GM21825 (cell line): ENCODE measurements around the gene GRIK4.

Source experiments
- ATAC-seq: cut with Tn5 transposase; IDR thresholded peaks from one replicate; pipeline ENCODE4 v1.9.1; 2021; ENCODE audit warnings: mild to moderate bottlenecking, moderate library complexity; ENCODE audit not compliant: unreplicated experiment

Gene GRIK4

GRCh38 chr11:120524536-120525085 is 13.1 kb downstream of the GRIK4 start:
- no peak for ATAC-seq

GRCh38 chr11:120525261-120526171 is 14.0 kb downstream of the GRIK4 start:
- ATAC-seq, result no peak

DNA sequence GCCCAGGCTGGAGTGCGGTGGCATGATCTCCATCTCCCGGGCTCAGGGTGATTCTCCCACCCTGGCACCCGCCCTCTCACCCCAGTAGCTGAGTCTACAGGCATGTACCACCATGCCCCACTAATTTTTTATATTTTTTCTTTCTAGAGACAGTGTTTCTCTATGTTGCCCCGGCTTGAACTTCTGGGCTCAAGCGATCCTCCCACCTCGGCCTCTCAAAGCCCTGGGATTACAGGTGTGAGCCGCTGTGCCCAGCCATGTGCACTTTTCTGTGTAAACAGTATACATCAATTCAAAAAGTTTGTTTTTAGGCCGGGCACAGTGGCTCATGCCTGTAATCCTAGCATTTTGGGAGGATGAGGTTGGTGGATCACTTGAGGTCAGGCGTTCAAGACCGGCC is 14.7 kb downstream of the GRIK4 start:
- ATAC-seq, result no peak

- ATAC-seq, result no peak
Measured at GRCh38 chr11:120527111-120527761, 15.7 kb downstream of the GRIK4 start.

DNA sequence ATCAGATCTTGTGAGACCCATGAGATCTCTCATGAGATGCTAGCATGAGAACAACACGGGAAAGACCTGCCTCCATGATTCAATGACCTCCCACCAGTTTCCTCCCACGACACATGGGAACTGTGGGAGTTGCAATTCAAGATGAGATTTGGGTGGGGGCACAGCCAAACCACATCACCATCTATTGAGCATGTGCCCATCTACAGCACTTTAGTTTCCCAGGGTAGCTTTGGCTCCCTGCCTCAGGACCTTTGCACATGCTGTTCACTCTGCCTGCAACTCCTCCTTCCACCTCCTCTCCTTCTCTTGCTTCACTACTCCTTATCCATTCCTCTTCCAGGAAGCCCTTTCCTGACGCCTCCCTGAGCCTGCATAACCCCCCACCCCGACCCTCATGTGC is 17.2 kb downstream of the GRIK4 start:
- no peak for ATAC-seq

- ATAC-seq, result no peak
Measured at GRCh38 chr11:120529214-120529613, 17.7 kb downstream of the GRIK4 start.

DNA sequence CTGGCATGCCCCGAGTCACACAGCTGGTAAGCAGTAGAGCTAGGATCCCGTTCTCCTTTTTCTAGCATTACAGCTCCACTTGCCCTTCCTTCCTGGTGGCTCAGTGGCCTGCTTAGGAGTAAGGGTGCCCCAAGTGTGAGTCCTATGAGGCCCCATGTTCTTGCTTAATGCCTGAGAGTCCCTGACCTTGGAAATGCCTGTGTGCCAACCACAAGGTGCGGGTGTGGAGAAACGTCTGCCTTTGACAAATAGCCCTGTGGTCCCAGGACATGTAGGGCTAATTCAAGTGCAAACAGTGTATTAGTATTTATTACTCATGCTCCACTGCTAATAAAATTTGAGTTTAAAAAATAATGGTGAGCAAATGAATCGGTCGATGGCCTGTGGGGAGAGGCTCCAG is 18.4 kb downstream of the GRIK4 start:
- no peak for ATAC-seq

- no peak for ATAC-seq
Measured at GRCh38 chr11:120532082-120532831, 20.7 kb downstream of the GRIK4 start.

DNA sequence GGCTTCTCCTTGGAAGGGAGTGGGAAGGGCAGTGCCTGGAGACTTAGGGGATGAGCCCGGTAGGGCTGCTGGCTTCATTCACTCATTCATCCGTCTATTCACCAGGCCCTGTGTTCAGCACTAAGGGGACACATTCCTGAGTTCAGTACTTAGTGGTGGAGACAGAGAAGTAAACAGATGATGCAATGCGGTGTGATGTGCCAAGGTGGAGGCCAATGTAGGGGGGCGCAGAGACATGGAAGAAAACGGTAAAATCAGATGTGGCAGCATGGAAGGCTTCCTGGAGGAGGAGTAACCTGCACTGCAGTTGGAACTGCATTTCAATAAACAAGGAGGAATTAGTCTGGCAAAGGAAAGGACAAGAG is 21.3 kb downstream of the GRIK4 start:
- no peak for ATAC-seq

- ATAC-seq, result no peak
Measured at GRCh38 chr11:120536091-120536796, 24.7 kb downstream of the GRIK4 start.

GRCh38 chr11:120536797-120537169 is 25.2 kb downstream of the GRIK4 start:
- ATAC-seq, result no peak

GRCh38 chr11:120537996-120538395 is 26.4 kb downstream of the GRIK4 start:
- ATAC-seq, result no peak

GRCh38 chr11:120538707-120539106 is 27.2 kb downstream of the GRIK4 start:
- no peak for ATAC-seq

DNA sequence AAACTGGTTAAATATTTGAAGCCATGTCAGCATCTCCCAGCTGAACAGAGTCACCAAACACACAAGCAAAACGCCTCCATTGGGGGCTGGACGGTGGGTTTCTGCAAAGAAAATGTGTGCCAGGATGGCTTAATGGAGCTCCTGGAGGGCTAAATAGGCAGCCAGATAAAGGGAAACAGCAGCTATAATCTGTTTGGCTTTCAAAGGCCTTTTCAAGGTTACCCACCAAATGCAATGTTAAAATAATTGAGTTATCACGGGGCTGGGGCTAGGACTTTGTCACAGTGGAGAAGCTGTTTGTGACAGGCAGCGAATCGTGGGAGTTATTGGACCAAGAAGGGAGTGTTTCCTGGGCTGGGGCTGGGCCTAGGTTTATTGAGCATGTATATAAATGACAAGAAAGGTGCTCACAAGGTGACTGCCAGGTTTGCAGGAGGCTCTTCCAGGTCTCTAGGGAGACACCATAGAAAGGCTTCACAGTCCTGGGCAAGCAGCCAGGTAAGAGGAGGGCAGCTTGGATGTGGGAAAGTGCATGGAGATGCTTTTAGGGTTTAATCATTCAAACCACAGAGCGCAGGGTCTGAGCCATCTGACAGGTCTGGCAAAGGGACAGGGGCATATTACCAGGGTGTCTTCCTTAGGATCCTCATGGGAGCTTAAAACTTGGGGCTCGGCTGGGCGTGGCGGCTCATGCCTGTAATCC is 28.3 kb downstream of the GRIK4 start:
- ATAC-seq, result no peak

DNA sequence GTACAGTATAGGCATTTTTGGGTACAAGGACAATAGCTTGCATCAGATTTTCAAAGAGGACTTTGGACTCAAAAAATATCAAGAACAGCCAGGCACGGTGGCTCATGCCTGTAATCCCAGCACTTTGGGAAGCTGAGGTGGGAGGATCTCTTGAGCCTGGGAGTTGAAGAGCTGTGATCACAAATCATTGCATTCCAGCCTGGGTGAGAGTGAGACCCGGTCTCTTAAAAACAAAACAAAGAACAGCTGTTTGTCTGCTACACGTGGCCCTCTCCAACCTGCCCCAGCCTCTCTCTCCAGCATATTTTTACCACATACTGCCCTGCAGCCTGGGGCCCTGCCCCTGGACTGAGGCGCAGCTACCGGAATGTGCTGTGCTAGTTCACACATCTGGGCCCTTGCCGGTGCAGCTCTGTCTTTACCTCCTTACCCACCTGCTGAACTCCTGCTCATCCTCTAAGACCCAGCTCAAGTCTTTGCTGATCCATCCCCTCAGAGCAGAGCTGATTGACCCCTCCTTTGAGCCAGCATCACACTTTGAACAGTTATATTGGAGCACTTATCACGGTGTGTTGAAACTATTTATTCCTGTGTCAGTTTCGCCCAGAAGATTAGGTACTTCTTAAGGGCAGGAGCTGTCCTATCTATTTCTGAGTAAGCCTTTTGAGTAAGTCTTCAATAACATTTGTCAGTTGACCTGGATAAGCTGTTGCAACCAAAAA is 29.4 kb downstream of the GRIK4 start:
- no peak for ATAC-seq

GRCh38 chr11:120543521-120544215 is 32.1 kb downstream of the GRIK4 start:
- ATAC-seq, result no peak

DNA sequence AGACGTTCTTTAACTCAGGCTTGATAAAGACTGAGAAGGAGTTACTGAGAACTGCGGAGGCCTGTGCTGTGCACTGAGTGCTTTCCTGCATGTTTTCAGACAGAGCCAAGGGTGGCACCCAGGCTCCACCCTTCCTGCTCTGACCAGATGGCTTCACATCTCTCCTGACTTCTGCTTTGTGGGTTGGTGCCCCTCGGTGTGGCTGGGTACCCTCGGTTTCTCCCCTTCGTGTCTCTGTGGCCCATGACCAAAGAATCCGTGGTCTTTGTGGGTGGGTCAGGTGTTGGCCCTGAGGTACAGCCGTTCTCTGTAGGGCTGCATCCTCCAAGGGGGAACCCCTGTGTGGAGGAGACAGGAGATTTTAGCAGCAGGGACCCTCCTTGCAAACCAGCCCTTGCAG is 34.3 kb downstream of the GRIK4 start:
- no peak for ATAC-seq

GRCh38 chr11:120546312-120547205 is 35.0 kb downstream of the GRIK4 start:
- ATAC-seq, result no peak
